IMR-90 (cell line): Measurements from ENCODE around the gene IGF1R.

Experiments used
- CTCF ChIP-seq: conservative IDR thresholded peaks from 2 replicates; pipeline ENCODE4 v1.5.1; 2012; ENCODE audit warnings: mild to moderate bottlenecking, low read depth, low read length, improper control_type of control experiment
- ELK1 ChIP-seq: fragments of 150-350 bp; IDR thresholded peaks from 2 replicates; pipeline ENCODE4 v1.6.1; 2016; ENCODE audit warnings: low read depth, mild to moderate bottlenecking, low read length, moderate library complexity, borderline replicate concordance
- MAFK ChIP-seq: IDR thresholded peaks from 2 replicates; pipeline ENCODE4 v1.6.1; 2012; ENCODE audit warnings: low read depth, low read length, improper control_type of control experiment
- MAZ ChIP-seq: IDR thresholded peaks from 2 replicates; pipeline ENCODE4 v1.6.1; 2012; ENCODE audit warnings: low read depth, mild to moderate bottlenecking, low read length, improper control_type of control experiment, moderate library complexity, borderline replicate concordance
- MXI1 ChIP-seq: IDR thresholded peaks from 2 replicates; pipeline ENCODE4 v1.6.1; 2012; ENCODE audit warnings: low read depth, mild to moderate bottlenecking, low read length, moderate library complexity, borderline replicate concordance
- NFE2L2 ChIP-seq: fragments of 150-350 bp; IDR thresholded peaks from 2 replicates; pipeline ENCODE4 v1.6.1; 2016; ENCODE audit warnings: low read depth, mild to moderate bottlenecking, low read length
- POLR2A ChIP-seq: IDR thresholded peaks from 2 replicates; pipeline ENCODE4 v1.6.1; 2012; ENCODE audit warnings: mild to moderate bottlenecking, low read depth, low read length
- RAD21 ChIP-seq: IDR thresholded peaks from 2 replicates; pipeline ENCODE4 v1.6.1; 2012; ENCODE audit warnings: low read length, improper control_type of control experiment
- RFX5 ChIP-seq: IDR thresholded peaks from 2 replicates; pipeline ENCODE4 v1.8.0; 2012; ENCODE audit warnings: low read depth, mild to moderate bottlenecking, low read length, moderate library complexity

DNA sequence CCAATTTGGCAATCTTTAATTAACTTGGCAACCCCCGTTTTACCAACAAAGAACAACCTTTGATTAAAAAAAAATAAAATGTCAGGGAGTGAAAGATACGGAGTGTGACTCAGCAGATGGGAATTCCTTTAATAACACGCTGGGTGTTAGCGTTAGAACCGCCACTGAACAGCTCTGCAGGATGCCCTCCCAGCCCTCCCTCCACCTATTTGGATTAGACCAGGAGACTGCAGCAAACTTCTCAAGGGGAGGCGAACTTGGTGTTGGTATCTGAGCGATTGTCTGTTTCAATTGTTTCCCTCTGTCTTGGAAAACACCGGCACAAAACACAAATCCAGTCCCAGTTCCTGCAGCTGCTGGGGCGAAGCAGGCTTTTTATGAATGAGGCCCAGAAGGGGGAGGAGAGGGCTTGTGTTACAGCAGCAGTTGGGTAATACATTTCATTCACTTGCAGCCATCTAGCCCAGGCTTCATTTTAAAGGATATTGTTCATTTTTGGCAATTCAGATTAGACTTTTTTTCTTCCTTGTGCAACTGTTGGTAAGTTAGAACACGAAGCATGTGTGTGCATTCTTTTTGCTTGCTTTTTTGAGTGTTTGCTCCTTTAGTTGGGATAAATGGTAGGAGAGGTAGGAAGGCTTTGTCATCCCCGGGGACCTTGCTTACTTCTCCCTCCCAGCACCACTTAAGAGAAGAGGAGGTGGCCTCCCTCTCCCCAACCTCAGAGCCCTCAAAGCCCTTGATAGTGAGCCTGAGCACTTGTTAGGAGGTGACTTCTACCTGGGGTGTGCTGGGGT lies 152.3 kb downstream of the IGF1R start:
- TF ChIP-seq MAFK (no peak), CTCF (no peak), POLR2A (no peak), RAD21 (no peak), MAZ (peak; percentile 43; the same call in 1 of the 2 replicates), NFE2L2 (no peak), ELK1 (no peak), RFX5 (no peak), MXI1 (no peak)
